Uterus (tissue), 2 donors: ENCODE results near the gene PTPRN2.

Source experiments
- CTCF ChIP-seq, 4 experiments: fragments of 200-600 bp in 2 of 4; fragments of 450-650 bp in 2 of 4; sonication (generic) in 2 of 4; IDR thresholded peaks; one replicate each; pipeline ENCODE4 v1.5.1; 2016 to 2019; ENCODE audit warnings: antibody characterized with exemption in 4 of 4, mild to moderate bottlenecking in 2 of 4, moderate library complexity in 1 of 4
- POLR2A ChIP-seq, 2 donors: fragments of 450-650 bp; IDR thresholded peaks; one replicate each; pipeline ENCODE4 v1.6.1; 2016; ENCODE audit warnings: antibody characterized with exemption in 2 of 2, mild to moderate bottlenecking in 1 of 2, moderate library complexity in 1 of 2

GRCh38 chr7:157909370-157909769, 678.3 kb downstream of the PTPRN2 start:
- no peak for TF ChIP-seq CTCF (IDR thresholded peaks at IDR 0.05)
- no peak for TF ChIP-seq POLR2A (IDR thresholded peaks at IDR 0.05)
